Measurements from ENCODE around the gene RRAGD. TPM values are rescaled to one million over a fixed set of nuclear protein-coding genes. Genes with fewer than 3 reads are reported as not detected.

Gene RRAGD
- polyA plus RNA-seq, 1 of the 3 experiments (the other 2 are of a cell fraction): 0.07 TPM

GRCh38 chr6:89392823-89393222, 19.2 kb downstream of the RRAGD start:
- H2AFZ ChIP-seq (ENCODE audit: low read depth): no peak overlapping the region
- no peaks in the 10 kb centered on the region for H3K36me3 ChIP-seq (replicated peaks in 1 of 2; ENCODE audit: control insufficient read depth in 1 of 2, insufficient read depth in 2 of 2, low read length in 1 of 2)
- H3K4me3 ChIP-seq (ENCODE audit: low read depth in 2 of 2, low read length in 1 of 2): no peak overlapping the region
- H3K27ac ChIP-seq (ENCODE audit: low read depth in 2 of 2, low read length in 1 of 2): no peak overlapping the region
- H3K4me2 ChIP-seq: no peak overlapping the region
- DNase-seq: no peak
- no peaks in the 10 kb centered on the region for H3K4me1 ChIP-seq (ENCODE audit: control insufficient read depth in 1 of 2, insufficient read depth in 2 of 2, low read depth in 1 of 2, low read length in 1 of 2)
- no peak overlapping the region for H3K9ac ChIP-seq
- no peaks in the 10 kb centered on the region for H4K20me1 ChIP-seq (ENCODE audit: insufficient read depth)
- ChIA-PET CTCF (no interaction called here), POLR2A (no interaction called here)
- peaks cover 5% of the 10 kb centered on the region; the same call in 1 of the 2 replicates for H3K27me3 ChIP-seq (ENCODE audit: insufficient read depth)
- H3K9me2 ChIP-seq: no peaks in the 10 kb centered on the region
- no peaks in the 10 kb centered on the region for H3F3A ChIP-seq (replicated peaks; ENCODE audit: insufficient read depth)
- no peak for TF ChIP-seq REST (IDR thresholded peaks at IDR 0.05; ENCODE audit: low read depth, low read length)
- TF ChIP-seq GABPA (IDR thresholded peaks at IDR 0.05; ENCODE audit: low read depth): no peak
- TF ChIP-seq RFX5 (IDR thresholded peaks at IDR 0.05; ENCODE audit: low read length): no peak
- no peak for TF ChIP-seq TEAD4 (IDR thresholded peaks at IDR 0.05; ENCODE audit: borderline replicate concordance, insufficient read depth)
- TF ChIP-seq PBX3 (IDR thresholded peaks at IDR 0.05): no peak
- no peaks in the 10 kb centered on the region for H3K9me3 ChIP-seq
- no peaks in the 10 kb centered on the region for H3K79me2 ChIP-seq (ENCODE audit: insufficient read depth)

DNA sequence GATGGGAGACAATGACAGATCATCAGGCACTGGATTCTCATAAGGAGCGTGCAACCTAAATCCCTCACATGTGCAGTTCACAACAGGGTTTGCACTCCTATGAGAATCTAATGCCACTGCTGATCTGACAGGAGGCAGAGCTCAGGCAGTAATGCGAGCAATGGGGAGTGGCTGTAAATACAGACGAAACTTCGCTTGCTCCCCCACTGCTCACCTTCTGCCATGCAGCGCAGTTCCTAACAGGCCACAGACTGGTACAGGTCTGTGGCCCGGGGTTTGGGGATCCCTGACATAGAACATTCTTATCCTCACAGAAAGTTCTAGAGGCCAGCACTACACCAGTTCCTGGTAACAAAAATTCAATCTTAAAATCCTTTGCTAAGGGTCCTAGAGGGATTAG, 23.2 kb downstream of the RRAGD start:
- no peaks in the 10 kb centered on the region for H3F3A ChIP-seq (replicated peaks; ENCODE audit: insufficient read depth)
- no peak overlapping the region for H3K4me3 ChIP-seq (ENCODE audit: low read depth in 2 of 2, low read length in 1 of 2)
- no peak overlapping the region for H3K9ac ChIP-seq
- no peaks in the 10 kb centered on the region for H3K36me3 ChIP-seq (replicated peaks in 1 of 2; ENCODE audit: control insufficient read depth in 1 of 2, insufficient read depth in 2 of 2, low read length in 1 of 2)
- H2AFZ ChIP-seq (ENCODE audit: low read depth): no peak overlapping the region
- H3K27me3 ChIP-seq (ENCODE audit: insufficient read depth): peaks cover 5% of the 10 kb centered on the region
- no peak overlapping the region for H3K27ac ChIP-seq (ENCODE audit: low read depth in 2 of 2, low read length in 1 of 2)
- H3K4me2 ChIP-seq: no peak overlapping the region
- no peaks in the 10 kb centered on the region for H3K9me3 ChIP-seq
- 76% methylated on average over 6 of the region's 6 CpGs for WGBS (ENCODE audit: low lambda C conversion rate)
- TF ChIP-seq, protein P1, sequence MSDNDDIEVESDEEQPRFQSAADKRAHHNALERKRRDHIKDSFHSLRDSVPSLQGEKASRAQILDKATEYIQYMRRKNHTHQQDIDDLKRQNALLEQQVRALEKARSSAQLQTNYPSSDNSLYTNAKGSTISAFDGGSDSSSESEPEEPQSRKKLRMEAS (IDR thresholded peaks at IDR 0.05; ENCODE audit: low read depth): no peak
- no peak for TF ChIP-seq MXI1 (IDR thresholded peaks at IDR 0.05; ENCODE audit: low read depth, low read length)
- no peak for TF ChIP-seq NRF1 (IDR thresholded peaks at IDR 0.05; ENCODE audit: low read depth, low read length)
- TF ChIP-seq USF1 (IDR thresholded peaks at IDR 0.05; ENCODE audit: borderline replicate concordance, low read depth): no peak
- no peak for TF ChIP-seq TCF12 (IDR thresholded peaks at IDR 0.05)
- no peak for TF ChIP-seq TAF1 (IDR thresholded peaks at IDR 0.05; ENCODE audit: borderline replicate concordance, low read depth, low read length)
- TF ChIP-seq NFIC (IDR thresholded peaks at IDR 0.05; ENCODE audit: borderline replicate concordance): no peak
- TF ChIP-seq MEF2A (IDR thresholded peaks at IDR 0.05; ENCODE audit: borderline replicate concordance, low read depth): no peak
- TF ChIP-seq SMC3 (IDR thresholded peaks at IDR 0.05; ENCODE audit: low read depth, low read length): no peak
- no peaks in the 10 kb centered on the region for H3K79me2 ChIP-seq (ENCODE audit: insufficient read depth)
- H4K20me1 ChIP-seq (ENCODE audit: insufficient read depth): no peaks in the 10 kb centered on the region
- no peak for DNase-seq
- H3K9me2 ChIP-seq: no peaks in the 10 kb centered on the region
- CTCF ChIA-PET: no interaction called here
- no peaks in the 10 kb centered on the region; a peak in 1 of 4 replicates for H3K4me1 ChIP-seq (ENCODE audit: control insufficient read depth in 1 of 2, insufficient read depth in 2 of 2, low read depth in 1 of 2, low read length in 1 of 2)
- POLR2A ChIA-PET: no interaction called here
